Astrocyte of the spinal cord (primary cell): ENCODE measurements around the gene FRMD4B.

ENCODE experiments used
- DNase-seq: peaks from one replicate; pipeline ENCODE4 v3.0.0; 2011; ENCODE audit warnings: low read depth, low spot score
- H3K4me3 ChIP-seq: 2 replicates; pipeline ENCODE4 v1.5.1; 2011; ENCODE audit warnings: low read depth, mild to moderate bottlenecking, low read length, moderate library complexity
- CTCF ChIP-seq: IDR thresholded peaks from 2 replicates; pipeline ENCODE4 v1.5.1; 2012; ENCODE audit warnings: low read depth, mild to moderate bottlenecking, low read length, inconsistent platforms
- in situ Hi-C: cut with HindIII; loops from 2 replicates; pipeline ENCODE4 v1.10.0; 2017; ENCODE audit warnings: low sequenced_read_pairs

The FRMD4B gene

GRCh38 chr3:69384326-69384725 is 1.6 kb downstream of the FRMD4B start:
- no peak overlapping the region for H3K4me3 ChIP-seq
- DNase-seq: no peak
- in situ Hi-C loops: no loop called here
- no peak for TF ChIP-seq CTCF

DNA sequence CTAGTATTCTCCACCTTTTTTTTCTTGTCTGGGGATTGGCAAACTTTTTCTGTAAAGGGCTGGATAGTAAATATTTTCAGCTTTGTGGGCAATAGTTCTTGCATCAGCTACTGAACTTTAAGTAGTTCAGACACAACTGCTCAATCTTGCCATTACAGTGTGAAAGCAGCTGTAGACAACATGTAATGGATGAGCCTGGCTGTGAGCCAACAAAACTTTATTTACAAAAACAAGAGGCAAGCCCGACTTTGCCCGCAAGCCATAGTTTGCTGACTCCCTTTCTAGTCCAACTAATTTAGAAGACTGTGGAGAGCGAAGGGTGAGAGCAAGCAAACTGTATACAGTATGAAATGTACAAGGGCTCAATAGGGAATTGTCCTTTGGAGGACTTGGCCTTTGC is 6.2 kb downstream of the FRMD4B start:
- in situ Hi-C loops: no loop called here
- no peak overlapping the region for H3K4me3 ChIP-seq
- no peak for TF ChIP-seq CTCF
- DNase-seq: no peak

DNA sequence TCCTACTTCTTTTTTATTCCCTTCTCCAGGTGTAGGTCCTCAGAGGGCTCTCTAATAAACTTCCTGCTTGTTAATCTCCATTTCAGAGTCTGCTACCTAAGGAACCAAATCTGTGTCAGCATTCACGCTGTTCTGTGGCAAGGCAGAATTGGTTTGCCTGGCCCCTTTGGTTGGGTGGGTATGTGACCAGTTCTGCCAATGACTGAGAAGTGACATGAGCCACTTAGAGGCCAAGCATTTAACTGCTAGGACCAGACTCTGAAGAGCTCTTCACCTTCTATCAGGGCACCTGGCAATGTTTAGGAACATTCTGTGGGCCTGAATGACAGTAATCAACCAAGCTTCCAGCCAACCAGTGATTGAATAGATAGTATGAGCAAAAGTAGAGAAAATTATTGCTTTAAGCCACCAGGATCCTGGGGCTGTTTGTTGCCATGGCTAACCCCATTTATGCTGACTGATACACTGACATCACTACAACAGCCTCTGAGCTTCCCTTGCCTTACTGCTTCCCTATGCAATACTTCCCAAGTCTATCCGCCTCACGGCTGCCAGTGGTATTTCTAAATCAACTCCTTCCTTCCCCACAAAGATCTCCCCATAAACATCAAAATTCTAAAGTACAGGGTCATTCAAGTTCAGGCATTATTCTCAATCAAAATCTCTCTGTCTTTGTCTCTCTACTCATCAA is 7.6 kb downstream of the FRMD4B start:
- in situ Hi-C loops: no loop called here
- H3K4me3 ChIP-seq: no peak overlapping the region
- TF ChIP-seq CTCF: no peak
- DNase-seq: no peak

DNA sequence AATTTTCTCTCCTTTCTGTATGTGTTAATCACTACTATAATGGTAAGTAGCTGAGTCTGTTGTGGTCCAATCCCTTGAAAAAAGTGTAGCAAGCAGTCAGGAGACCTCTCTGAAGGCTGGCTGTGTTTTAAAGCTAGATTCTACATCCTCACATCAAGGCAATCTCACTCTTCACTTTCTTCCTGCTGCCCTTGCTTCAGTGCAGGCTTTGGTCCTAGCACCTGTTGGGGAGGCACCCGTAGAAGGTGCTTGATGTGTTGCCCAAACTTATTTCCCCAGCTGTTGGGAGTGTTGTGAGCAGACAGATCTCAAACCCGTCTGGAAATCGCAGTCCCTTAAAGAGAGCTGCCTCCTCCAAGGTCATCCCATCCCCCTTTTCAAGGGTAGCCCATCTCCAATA is 8.6 kb downstream of the FRMD4B start:
- no peak for TF ChIP-seq CTCF
- DNase-seq: no peak
- H3K4me3 ChIP-seq: no peak overlapping the region
- in situ Hi-C loops: no loop called here

GRCh38 chr3:69376731-69377130 is 9.2 kb downstream of the FRMD4B start:
- no peak overlapping the region for H3K4me3 ChIP-seq
- in situ Hi-C loops: no loop called here
- no peak for DNase-seq
- no peak for TF ChIP-seq CTCF

GRCh38 chr3:69371816-69372215 is 14.1 kb downstream of the FRMD4B start:
- in situ Hi-C loops: no loop called here
- no peak overlapping the region for H3K4me3 ChIP-seq
- no peak for DNase-seq
- no peak for TF ChIP-seq CTCF

DNA sequence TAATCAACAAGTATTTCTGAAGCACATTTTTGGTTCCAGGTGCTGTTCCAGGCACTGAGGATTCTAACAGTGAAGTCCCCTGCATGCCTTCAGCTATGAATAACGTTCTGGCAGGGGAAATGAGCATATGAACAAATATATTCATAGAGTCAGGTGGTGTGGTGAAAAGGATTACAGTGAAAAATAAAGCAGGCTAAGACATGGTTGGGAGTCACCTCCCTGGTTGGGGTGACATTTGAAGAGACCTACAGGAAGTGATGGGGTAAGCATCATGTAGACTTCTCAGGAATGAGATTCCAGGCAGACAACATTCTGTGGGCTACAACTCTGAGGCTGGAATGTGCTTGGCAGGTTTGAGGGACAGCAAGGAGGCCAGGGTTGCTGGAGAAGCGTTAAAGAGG is 15.0 kb downstream of the FRMD4B start:
- no peak for DNase-seq
- H3K4me3 ChIP-seq: no peak overlapping the region
- TF ChIP-seq CTCF: no peak
- in situ Hi-C loops: no loop called here
